HG03103 (cell line): ENCODE data around the gene RPA3.

Experiments
- ATAC-seq: cut with Tn5 transposase; IDR thresholded peaks from one replicate; pipeline ENCODE4 v1.9.1; 2021; ENCODE audit warnings: low read depth; ENCODE audit not compliant: unreplicated experiment

Gene RPA3

DNA sequence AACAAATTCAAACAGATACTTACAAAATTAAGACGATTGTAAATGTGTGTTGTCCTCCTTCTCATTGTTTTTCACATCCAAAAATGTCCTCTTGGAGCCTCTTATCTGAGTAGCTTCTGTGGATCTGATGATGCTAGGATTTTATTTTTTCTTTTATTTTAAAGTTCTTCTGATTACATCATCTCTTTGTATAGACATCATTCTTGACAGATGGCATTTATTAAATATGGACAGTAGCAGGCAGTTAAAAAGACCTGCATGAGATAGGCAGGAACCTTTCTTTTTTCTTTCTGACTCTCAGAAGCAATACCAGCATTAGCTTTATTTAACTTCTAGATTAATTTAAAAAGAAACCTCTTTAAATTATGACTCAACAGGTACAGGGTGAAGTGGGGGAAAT lies at the start of gene RPA3:
RPA3 (minus strand) TSS at position 116 of the 400 bp plus-strand sequence. CDS start 78,189 bp downstream, outside the sequence.
- ATAC-seq = no peak

DNA sequence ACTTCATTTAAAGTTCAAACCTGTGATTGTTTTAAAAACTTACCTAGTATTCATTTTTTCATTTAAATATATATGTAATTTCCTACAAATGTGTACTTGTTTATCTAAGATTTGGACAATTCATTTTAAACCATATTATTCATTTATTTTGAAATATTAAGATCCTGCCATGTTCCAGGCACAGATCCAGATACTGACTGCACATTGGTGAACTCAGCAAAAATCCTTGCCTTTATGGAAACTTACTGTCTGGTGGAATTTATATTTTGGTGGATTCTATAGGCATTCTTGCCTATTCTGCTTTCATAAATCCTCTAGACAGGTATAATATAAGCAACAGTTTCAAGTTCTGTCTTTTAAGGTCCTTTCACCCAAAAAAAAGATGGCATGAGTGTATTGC lies 48.3 kb upstream of the RPA3 start:
- ATAC-seq = no peak

DNA sequence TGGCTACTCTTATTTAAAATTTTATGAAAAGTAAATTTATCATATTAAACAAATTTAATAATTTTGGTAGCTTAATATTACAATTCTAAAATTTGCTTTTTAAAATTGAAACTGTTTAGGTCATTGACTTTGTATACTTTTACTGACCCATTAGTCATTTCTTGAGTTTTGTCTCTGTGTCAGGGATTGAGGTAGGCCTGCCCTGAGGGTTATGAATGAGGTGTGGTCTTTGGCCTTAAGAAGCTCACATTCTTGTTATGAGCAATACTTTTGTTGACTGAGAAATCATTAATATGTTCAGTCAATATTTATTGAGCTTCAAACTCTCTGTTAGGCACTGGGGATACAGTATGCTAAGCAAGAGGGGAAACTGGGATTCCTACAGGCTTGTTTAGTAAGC lies 47.0 kb upstream of the RPA3 start:
- peak; percentile 55 for ATAC-seq

- ATAC-seq = no peak
These were observed 46.4 kb upstream of the RPA3 start for GRCh38 chr7:7764520-7765396.

DNA sequence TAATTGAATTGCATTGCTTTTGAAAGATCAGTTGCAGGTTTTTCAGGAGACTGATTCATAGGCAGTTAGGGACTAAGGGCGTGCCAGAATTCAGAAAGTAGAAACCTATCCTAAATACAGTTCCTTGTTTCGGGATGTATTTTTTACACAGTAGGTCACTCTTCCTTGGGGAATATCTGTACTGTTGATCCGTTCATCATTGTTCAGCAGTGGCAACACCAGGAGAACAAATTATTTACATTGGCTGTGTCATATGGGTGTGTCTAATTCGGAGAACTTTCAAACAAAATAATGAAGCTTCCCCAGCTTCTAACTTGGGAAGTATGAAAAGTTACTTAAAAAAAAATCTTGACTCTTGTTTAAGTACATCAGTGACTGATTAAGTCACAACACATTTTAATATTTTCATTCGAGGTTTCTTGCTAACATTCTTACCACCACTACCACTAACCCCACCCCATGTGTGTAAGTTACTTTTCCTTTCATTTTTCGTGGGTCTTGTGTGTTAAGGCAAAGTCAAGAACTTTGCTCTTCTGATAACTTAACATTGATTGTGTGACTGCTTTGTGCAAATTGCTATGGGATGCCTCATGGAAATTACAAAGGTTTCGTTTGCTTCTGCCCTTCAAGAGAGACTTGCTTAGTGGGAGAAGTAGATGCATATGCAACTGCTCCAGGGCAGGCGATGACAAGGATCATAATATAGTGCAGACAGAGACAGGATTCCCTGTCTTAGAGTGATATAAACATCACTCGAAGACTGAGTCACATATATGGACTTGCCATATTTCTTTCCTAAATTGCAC lies 43.8 kb upstream of the RPA3 start:
- no peak for ATAC-seq

GRCh38 chr7:7761340-7761973 lies 43.0 kb upstream of the RPA3 start:
- ATAC-seq = no peak

DNA sequence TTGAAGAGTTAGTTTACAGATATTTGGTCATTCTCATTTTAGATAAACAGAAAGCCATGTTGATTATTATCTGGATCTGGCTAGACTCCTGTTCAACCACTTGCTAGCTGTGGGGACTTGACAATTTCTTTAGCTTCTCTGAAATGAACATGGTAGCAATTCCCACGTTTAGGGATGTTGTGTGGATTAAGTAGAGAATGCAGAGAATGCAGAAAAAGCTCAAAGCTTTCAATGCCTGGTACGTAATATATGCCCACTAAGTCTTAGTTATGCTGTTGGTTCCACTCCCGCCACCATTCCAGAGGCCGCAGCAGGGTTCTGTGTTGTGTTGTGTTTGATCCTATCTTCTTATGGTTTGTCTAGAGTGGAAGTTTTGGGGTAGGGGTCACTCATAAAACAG lies 39.2 kb upstream of the RPA3 start:
- ATAC-seq = no peak

- ATAC-seq = no peak
These were observed 38.2 kb upstream of the RPA3 start for GRCh38 chr7:7756577-7756976.

- no peak for ATAC-seq
These were observed 33.1 kb upstream of the RPA3 start for GRCh38 chr7:7751243-7752092.

DNA sequence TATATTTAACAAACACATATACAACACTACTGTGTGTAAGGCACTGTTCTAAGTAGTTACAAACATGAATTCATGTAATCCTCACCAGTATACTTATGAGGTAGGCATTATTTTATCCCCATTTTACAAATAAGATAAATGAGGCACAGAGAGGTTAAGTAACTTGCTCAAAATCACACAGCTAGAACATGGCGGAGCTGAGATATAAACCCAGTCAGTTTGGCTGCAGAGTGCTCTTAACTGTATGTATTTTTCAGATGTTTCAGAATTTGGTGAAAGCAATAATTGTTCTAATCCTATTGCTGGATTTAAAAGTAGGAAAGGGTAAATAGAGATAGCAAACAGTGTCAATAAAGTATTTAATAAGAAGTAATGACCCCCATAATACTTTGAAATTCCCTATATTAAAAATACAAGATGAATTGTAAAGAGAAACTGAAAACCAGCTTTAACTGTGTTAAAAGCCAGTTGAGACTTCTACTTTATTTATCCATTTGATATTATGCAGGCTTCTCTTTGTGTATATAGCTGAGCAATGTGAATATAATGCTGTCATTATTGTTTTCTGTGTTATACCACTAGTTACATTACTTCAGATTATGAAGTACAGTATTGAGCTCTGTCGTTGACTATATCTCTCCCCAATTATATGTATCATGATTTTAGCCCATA lies 32.3 kb upstream of the RPA3 start:
- ATAC-seq = no peak

DNA sequence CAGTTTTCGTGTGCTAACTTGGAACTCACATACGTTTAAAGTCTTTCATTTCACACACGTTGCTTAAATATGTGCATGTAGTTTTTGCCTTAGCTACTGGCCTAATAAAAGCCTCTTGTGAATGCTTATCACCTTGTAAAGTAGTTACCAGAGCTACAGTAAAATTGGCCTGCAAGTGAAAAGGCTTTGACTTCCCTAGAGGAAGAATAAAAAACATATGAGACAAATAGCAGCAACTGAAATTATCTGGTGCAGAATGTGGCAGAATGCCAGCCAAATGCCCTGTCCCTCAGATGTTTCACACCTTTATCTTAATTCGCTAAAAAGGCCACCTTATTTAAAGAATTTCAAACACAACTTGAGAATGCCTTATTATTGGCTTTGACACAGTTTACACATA lies 28.1 kb upstream of the RPA3 start:
- no peak for ATAC-seq

DNA sequence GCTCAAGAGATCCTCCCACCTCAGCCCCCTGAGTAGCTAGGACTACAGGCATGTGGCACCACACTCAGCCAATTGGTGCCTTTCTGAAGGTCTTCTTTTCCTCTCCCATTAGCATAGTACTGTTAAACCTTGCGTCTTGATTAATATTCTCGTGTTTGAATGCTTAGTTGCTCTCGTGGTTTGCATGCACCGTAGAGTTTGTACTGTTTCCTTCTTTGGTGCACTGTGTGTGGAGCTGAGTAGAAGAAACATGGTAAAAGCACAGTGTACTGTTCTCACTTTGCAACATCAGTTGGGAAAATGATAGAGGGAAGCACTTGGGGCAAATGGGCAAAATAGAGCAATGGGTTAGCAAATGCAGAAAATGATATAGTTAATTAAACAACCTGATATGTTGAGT lies 27.6 kb upstream of the RPA3 start:
- no peak for ATAC-seq

- ATAC-seq = no peak
These were observed 26.9 kb upstream of the RPA3 start for GRCh38 chr7:7745258-7745657.

- no peak for ATAC-seq
These were observed 23.8 kb upstream of the RPA3 start for GRCh38 chr7:7742223-7742622.

GRCh38 chr7:7740037-7740355 lies 21.6 kb upstream of the RPA3 start:
- no peak for ATAC-seq

GRCh38 chr7:7739204-7740036 lies 21.0 kb upstream of the RPA3 start:
- no peak for ATAC-seq

GRCh38 chr7:7738622-7739021 lies 20.2 kb upstream of the RPA3 start:
- ATAC-seq = no peak

- no peak for ATAC-seq
These were observed 19.8 kb upstream of the RPA3 start for GRCh38 chr7:7738177-7738576.

DNA sequence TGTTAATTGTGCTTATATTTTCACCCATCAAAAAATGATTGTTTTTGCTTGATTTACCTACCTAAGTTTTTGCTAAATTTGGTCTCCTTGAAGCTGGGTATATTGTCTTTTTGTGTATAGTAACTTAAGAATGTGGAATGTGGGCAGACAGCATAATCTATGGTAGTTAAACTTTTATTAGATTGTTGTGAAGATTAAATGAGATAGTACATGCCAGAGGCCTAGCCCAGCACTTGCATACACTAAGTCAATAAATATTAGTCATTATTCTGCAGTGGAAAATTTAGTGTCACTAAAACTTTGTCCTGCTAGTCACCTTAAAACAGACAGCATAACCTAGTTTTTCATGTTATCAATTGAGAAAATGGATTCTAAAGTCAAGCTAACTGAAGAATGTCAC lies 19.3 kb upstream of the RPA3 start:
- no peak for ATAC-seq
